GM03348 (cell line): ENCODE measurements around the gene UNC45B.
"Not testable (repeated sequence)": the region's sequence is repeated elsewhere in the genome, so short reads cannot be mapped to it uniquely, and the experiment has no call there.

ENCODE experiments used
- DNase-seq: peaks from one replicate; pipeline ENCODE4 v3.0.0; 2012; ENCODE audit warnings: low spot score

UNC45B gene

GRCh38 chr17:35147375-35147905 lies at the start of gene UNC45B:
Gene UNC45B, plus strand, starts transcription at chr17:35147817. Its CDS starts 447 bp downstream, at chr17:35148264.
- no peak for DNase-seq

GRCh38 chr17:35099908-35100307 lies 47.7 kb upstream of the UNC45B start:
- DNase-seq, result no peak

GRCh38 chr17:35101036-35101435 lies 46.6 kb upstream of the UNC45B start:
- DNase-seq, result no peak

GRCh38 chr17:35101725-35102124 lies 45.9 kb upstream of the UNC45B start:
- no peak for DNase-seq

GRCh38 chr17:35103271-35103670 lies 44.3 kb upstream of the UNC45B start:
- DNase-seq, result no peak

GRCh38 chr17:35104844-35105450 lies 42.7 kb upstream of the UNC45B start:
- DNase-seq, result no peak

- DNase-seq, result not testable (repeated sequence)
Measured at GRCh38 chr17:35110791-35111190, 36.8 kb upstream of the UNC45B start.

GRCh38 chr17:35116845-35117244 lies 30.8 kb upstream of the UNC45B start:
- no peak for DNase-seq

- DNase-seq, result no peak
Measured at GRCh38 chr17:35117984-35118383, 29.6 kb upstream of the UNC45B start.

GRCh38 chr17:35119370-35120165 lies 28.0 kb upstream of the UNC45B start, which contains the start of gene RAD51D:
Gene RAD51D, minus strand, starts transcription at chr17:35119860. Its CDS starts 247 bp downstream, at chr17:35119613.
- peak; percentile 95 for DNase-seq

GRCh38 chr17:35121315-35121714 lies 26.3 kb upstream of the UNC45B start, which contains the start of gene FNDC8:
Gene FNDC8, plus strand, starts transcription at chr17:35121615. Its CDS starts 79 bp downstream, at chr17:35121694.
- DNase-seq, result no peak

- DNase-seq, result peak; percentile 75
Measured at GRCh38 chr17:35127751-35128514, 19.7 kb upstream of the UNC45B start.

GRCh38 chr17:35129154-35129972 lies 18.3 kb upstream of the UNC45B start:
- DNase-seq, result peak; percentile 60

- DNase-seq, result no peak
Measured at GRCh38 chr17:35129973-35130351, 17.7 kb upstream of the UNC45B start.

- no peak for DNase-seq
Measured at GRCh38 chr17:35130392-35130791, 17.2 kb upstream of the UNC45B start.

- DNase-seq, result no peak
Measured at GRCh38 chr17:35132099-35132498, 15.5 kb upstream of the UNC45B start.

GRCh38 chr17:35132816-35133550 lies 14.6 kb upstream of the UNC45B start:
- no peak for DNase-seq

- no peak for DNase-seq
Measured at GRCh38 chr17:35135322-35135721, 12.3 kb upstream of the UNC45B start.

GRCh38 chr17:35138218-35138617 lies 9.4 kb upstream of the UNC45B start:
- DNase-seq, result no peak

GRCh38 chr17:35141681-35142466 lies 5.7 kb upstream of the UNC45B start, which contains the start of gene NLE1:
Gene NLE1, minus strand, starts transcription at chr17:35142303. Its CDS starts 28 bp downstream, at chr17:35142275.
- peak; percentile 95 for DNase-seq
